Epithelial cell of esophagus (primary cell): ENCODE measurements around the gene SUFU.

Experiments used
- DNase-seq: peaks from one replicate; pipeline ENCODE4 v3.0.0; 2010; ENCODE audit warnings: low read depth
- H3K4me3 ChIP-seq: 2 replicates; pipeline ENCODE4 v1.5.1; 2011; ENCODE audit warnings: mild to moderate bottlenecking, low read length, control low read depth
- CTCF ChIP-seq: IDR thresholded peaks from 2 replicates; pipeline ENCODE4 v1.5.1; 2011; ENCODE audit warnings: low read depth, mild to moderate bottlenecking, low read length, control low read depth, inconsistent platforms; ENCODE audit not compliant: insufficient read depth; ENCODE audit errors: missing control alignments

The SUFU gene

GRCh38 chr10:102505462-102506115 lies 1.8 kb downstream of the SUFU start:
- H3K4me3 ChIP-seq: no peak overlapping the region
- TF ChIP-seq CTCF: no peak
- no peak for DNase-seq

DNA sequence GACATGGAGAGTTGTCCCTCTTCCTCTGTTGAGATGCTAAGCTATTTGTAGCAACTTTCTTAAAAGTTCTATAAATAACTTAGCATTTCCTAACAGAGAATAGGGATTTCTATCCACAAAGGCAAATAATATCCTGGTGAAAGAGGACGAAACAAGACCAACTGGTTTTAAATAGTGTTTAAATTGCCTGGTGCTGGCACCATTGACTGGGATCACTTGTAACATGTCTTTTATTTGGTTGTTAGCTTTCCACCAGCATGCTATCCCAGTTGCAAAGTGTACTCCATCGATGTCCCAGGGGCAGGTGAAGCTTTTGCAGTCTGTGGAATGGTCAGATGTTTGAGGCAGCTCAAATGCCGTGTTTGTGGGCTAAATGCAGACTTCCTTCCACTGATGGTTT lies 3.7 kb downstream of the SUFU start:
- no peak overlapping the region for H3K4me3 ChIP-seq
- no peak for TF ChIP-seq CTCF
- peak; percentile 9 for DNase-seq

GRCh38 chr10:102508506-102508905 lies 4.7 kb downstream of the SUFU start:
- DNase-seq: no peak
- no peak overlapping the region for H3K4me3 ChIP-seq
- TF ChIP-seq CTCF: no peak

- TF ChIP-seq CTCF: no peak
- no peak overlapping the region for H3K4me3 ChIP-seq
- DNase-seq: peak; percentile 87
Observed at GRCh38 chr10:102509387-102509786, 5.6 kb downstream of the SUFU start.

DNA sequence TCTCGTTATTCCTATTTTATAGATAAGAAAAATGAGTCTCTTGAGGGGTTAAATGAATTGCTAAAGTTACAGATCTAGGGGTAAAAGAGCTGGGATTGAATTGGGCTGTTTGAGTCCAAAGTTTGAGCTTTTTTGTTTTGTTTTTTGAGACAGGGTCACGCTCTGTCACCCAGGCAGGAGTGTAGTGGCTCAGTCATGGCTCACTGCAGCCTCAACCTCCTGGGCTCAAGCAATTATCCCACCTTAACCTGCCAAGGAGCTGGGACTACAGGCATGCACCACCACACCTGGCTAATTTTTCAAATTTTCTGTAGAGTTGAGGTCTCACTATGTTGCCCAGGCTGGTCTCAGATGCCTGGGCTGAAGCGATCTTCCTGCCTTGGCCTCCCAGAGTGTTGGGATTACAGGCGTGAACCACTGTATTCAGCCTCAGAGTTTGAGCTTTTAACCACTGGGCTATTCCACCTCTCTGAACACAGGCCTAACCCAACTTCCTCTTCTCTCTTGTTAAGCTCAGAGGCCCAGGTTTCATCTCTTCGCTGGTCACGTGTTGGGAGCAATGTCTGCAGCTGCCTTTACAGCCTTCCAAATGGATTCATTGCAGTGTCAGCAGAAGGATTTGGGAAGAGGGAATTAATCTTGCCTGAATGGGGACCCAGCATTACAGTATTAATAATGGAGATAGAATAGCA lies 8.0 kb downstream of the SUFU start:
- no peak for DNase-seq
- TF ChIP-seq CTCF: no peak

DNA sequence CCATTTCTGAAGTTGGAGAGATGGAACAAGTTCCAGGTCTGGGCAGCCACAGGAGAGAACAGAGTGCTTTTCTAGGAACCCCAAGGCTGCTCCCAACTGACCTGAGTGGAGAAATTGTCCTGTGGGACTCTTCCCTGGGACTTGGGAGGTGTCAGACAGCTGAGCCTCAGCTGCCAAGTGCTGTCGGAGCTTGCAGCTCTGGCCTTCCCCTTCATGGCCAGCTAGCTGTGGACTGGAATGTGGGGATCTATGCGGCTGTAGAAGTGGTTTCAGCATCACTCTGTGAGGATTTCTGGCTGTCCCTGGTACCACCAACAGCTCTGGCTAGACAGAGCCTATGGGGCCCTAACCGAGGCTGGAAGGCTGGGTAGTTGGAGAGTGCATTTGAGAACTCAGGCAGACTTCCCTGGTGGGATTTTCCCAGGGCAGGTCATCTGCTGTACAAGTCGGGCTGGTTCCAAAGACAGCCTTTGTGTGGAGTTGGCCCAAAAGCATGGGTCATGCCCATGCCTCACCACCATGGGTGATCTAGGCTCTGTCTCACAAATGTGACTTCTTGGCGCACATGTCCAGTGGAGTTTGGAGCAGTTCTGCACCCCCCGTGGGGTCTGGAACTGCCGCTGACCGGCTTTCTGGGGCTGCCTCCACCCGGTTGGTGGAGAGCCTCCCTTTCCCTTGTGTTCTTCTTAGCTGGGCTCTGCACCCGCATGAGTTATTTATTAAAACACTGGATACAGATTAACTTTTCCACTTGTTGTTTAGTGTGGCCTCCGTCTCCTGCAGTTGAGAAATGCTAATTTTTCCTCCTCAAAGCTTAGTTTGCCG lies 10.9 kb downstream of the SUFU start:
- no peak overlapping the region for H3K4me3 ChIP-seq
- DNase-seq: no peak
- TF ChIP-seq CTCF: no peak

More for the DNA sequence above, 8.0 kb downstream of the SUFU start:
- H3K4me3 ChIP-seq: no peak overlapping the region
